PC-9 (cell line): ENCODE measurements around the gene CCDC34. TPM values are rescaled to one million over a fixed set of nuclear protein-coding genes. Genes with fewer than 3 reads are reported as not detected.
A peak's percentile ranks its signal among the peaks of the same experiment; 100 is the strongest.

ENCODE experiments used
- Bru-seq: library from RNA; stranded (reverse); fragments of 400-500 nt; gene quantifications from one replicate; lab custom pipeline; 2021; lab: Mats Ljungman, UMichigan
- BruChase-seq, 2 experiments: library from RNA; stranded (reverse); fragments of 400-500 nt; gene quantifications; one replicate each; lab custom pipeline; 2021; lab: Mats Ljungman, UMichigan
- BruUV-seq: library from RNA; stranded (reverse); fragments of 400-500 nt; replicated peaks from 2 replicates; lab custom pipeline; 2021; lab: Mats Ljungman, UMichigan
- CTCF ChIA-PET: fragments of 300-600 bp; sonication (Branson Sonifier 250); formaldehyde crosslinking; loops from one replicate; lab custom pipeline; 2022; ENCODE audit warnings: antibody characterized with exemption; lab: Charles Lee
- POLR2A ChIA-PET: fragments of 300-600 bp; sonication (Branson Sonifier 250); formaldehyde crosslinking; loops from one replicate; lab custom pipeline; 2022; ENCODE audit warnings: antibody characterized with exemption; ENCODE audit not compliant: unreplicated experiment; lab: Charles Lee
- DNase-seq, 2 experiments: peaks; one replicate each; pipeline versions ENCODE4 v3.0.0 to v3.0.0-alpha.2; 2015 to 2022; ENCODE audit warnings: mixed read lengths in 1 of 2
- H2AFZ ChIP-seq: fragments of 200-600 bp; sonication (generic); 2 replicates; pipeline ENCODE4 v1.8.1; 2017; ENCODE audit warnings: antibody characterized with exemption
- H3F3A ChIP-seq: fragments of 200-600 bp; sonication (generic); 2 replicates; pipeline ENCODE4 v1.8.1; 2017; ENCODE audit warnings: antibody characterized with exemption, mild to moderate bottlenecking, low read depth; ENCODE audit not compliant: insufficient read depth
- H3K27ac ChIP-seq: fragments of 200-600 bp; sonication (generic); 2 replicates; pipeline ENCODE4 v1.6.1; 2016; ENCODE audit warnings: mixed run types
- H3K27me3 ChIP-seq: fragments of 200-600 bp; sonication (generic); 2 replicates; pipeline ENCODE4 v1.6.1; 2016; ENCODE audit warnings: low read depth, mixed run types; ENCODE audit not compliant: insufficient read depth
- H3K36me3 ChIP-seq: fragments of 200-600 bp; sonication (generic); 2 replicates; pipeline ENCODE4 v1.6.1; 2016; ENCODE audit warnings: low read depth, mixed run types
- H3K4me1 ChIP-seq: fragments of 200-600 bp; sonication (generic); replicated peaks from 2 replicates; pipeline ENCODE4 v1.6.1; 2016; ENCODE audit warnings: mixed run types; ENCODE audit not compliant: insufficient read depth
- H3K4me2 ChIP-seq: fragments of 200-600 bp; sonication (generic); 2 replicates; pipeline ENCODE4 v1.6.1; 2017; ENCODE audit warnings: mixed run types
- H3K4me3 ChIP-seq: fragments of 200-600 bp; sonication (generic); 2 replicates; pipeline ENCODE4 v1.6.1; 2016; ENCODE audit warnings: mixed run types
- H3K79me2 ChIP-seq: fragments of 200-600 bp; sonication (generic); 2 replicates; pipeline ENCODE4 v1.6.1; 2017; ENCODE audit warnings: low read depth, mixed run types
- H3K9me2 ChIP-seq: fragments of 200-600 bp; sonication (generic); 2 replicates; pipeline ENCODE4 v1.8.1; 2017; ENCODE audit warnings: mild to moderate bottlenecking; ENCODE audit not compliant: insufficient read depth
- H3K9me3 ChIP-seq: fragments of 200-600 bp; sonication (generic); 2 replicates; pipeline ENCODE4 v1.8.1; 2016; ENCODE audit warnings: low read depth; ENCODE audit not compliant: insufficient read depth
- H4K20me1 ChIP-seq: fragments of 200-600 bp; sonication (generic); 2 replicates; pipeline ENCODE4 v1.8.1; 2017; ENCODE audit not compliant: insufficient read depth
- CTCF ChIP-seq: fragments of 200-600 bp; sonication (generic); conservative IDR thresholded peaks from 2 replicates; pipeline ENCODE4 v1.6.1; 2017; ENCODE audit warnings: mixed run types, antibody characterized with exemption, mild to moderate bottlenecking, moderate library complexity
- EZH2 ChIP-seq: fragments of 200-600 bp; sonication (generic); IDR thresholded peaks from 2 replicates; pipeline ENCODE4 v1.8.0; 2017; ENCODE audit warnings: antibody characterized with exemption, low read depth
- intact Hi-C: fragments of 100-400 bp; cut with micrococcal nuclease; formaldehyde crosslinking; loops from one replicate; pipeline ENCODE4 v1.10.0; 2022; ENCODE audit not compliant: unreplicated experiment
- long read RNA-seq: library from polyadenylated mRNA; stranded (forward); transcript quantifications from one replicate; pipeline ENCODE4 v2.0.0, GENCODE V29; 2022
- total RNA-seq: library from RNA; stranded (reverse); gene quantifications from 2 replicates; pipeline ENCODE4 v1.2.3, GENCODE V29; 2021

CCDC34 gene
- total RNA-seq: 21.0 and 33.6 TPM in 2 replicates
- percentile 67 among the genes with signal in this experiment for Bru-seq, nascent RNA
- BruChase-seq, experiment 1, labeled RNA remaining after a 2-hour chase: percentile 57 among the genes with signal in this experiment
- BruChase-seq, experiment 2, labeled RNA remaining after a 6-hour chase: percentile 65 among the genes with signal in this experiment
- long read RNA-seq, transcript CCDC34-201 (3 exons, 2,109 nt): minor isoform, 8 of 81 reads
- long read RNA-seq, transcript CCDC34-202 (6 exons, 2,103 nt): major isoform, 57 of 81 reads
- long read RNA-seq, partial matches to known transcripts: 8 of 81 reads
- long read RNA-seq, other reads (novel, unspliced or antisense): 8 of 81 reads

DNA sequence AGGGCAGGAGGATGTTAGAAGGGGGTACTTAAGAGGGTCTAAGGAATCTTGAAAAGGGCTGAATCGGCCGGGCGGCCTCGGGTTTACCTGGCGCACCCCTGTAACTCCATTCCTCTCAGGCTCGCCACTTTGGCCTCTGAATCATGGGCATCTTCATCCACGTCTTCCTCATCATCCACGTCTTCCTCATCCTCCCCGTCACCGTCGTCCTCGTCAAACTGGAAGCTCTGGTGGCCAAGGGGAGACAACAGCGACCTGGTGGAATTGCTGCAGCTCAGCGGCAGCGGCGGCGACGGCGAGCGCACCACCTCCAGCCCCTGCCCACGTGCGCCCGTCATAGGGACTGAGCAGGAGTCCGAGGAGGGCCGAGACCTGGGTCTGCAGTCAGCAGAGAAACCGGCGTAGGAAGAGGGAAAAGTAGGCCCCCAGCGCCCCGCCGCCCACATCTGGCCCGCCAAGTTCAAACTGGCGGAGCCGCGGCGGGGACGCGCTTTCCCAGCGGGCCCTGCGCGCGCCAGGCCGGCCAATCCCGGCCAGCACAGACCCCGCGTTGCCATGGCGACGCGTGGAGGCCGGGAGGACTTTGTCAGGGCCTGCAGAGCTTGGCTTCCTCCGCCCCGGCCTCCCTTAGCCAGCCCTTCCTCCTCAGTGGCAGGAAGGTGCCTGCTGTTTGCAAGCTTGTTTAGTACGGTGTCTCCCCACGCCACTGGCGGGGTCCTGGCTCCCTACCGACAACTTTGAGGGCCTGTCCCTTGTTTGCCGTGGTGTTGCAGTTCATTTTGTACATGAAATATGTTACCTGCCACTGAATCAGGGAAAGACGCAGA is at the start of gene CCDC34:
TSS of gene CCDC34 (minus strand) at position 467 of the 827 bp plus-strand sequence. CDS start at position 446, 21 bp downstream.
- peak within 1 kb of the TSS; percentile 13; the same call in 1 of the 2 replicates for H3K27ac ChIP-seq
- intact Hi-C loops: loop anchor here (2.0 to 5.0 kb wide), 2 partner anchors 110 to 181 kb away; partner anchors contain the start of gene LGR4

DNA sequence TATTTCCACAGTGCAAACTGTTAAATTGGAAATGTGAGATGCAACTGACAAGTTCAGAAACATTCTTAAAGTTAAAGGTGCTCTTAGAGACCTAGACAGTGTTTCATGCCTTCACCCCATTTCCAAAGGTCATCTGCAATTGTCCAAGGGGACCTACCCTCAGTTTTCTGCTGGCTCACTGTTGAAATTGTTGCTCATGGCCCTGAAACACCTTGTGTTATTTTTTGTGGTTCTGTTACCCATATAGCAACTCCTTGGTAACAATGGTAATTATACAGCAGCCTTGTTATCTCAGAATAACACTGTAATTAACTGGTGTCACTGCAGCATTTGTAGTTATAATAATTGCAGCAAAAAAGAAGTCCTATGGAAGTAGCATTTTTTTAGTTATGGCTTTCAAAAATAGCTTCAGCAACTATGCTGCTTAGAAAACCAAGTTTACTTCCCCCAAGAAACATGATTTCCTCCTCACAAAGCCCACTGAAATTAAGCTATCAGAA is 49.2 kb upstream of the CCDC34 start:
- H3F3A ChIP-seq: no peaks in the 10 kb centered on the region
- CTCF ChIA-PET: no interaction called here
- H3K4me3 ChIP-seq: no peak overlapping the region
- peaks cover 43% of the 10 kb centered on the region for H3K79me2 ChIP-seq
- POLR2A ChIA-PET: interaction anchor here (0.6 to 0.7 kb wide), 2 partner anchors 61 to 1303 kb away, joined by 3 to 8 read pairs; no protein-coding TSS in a partner anchor
- no peak for TF ChIP-seq EZH2
- TF ChIP-seq CTCF: no peak
- no peaks in the 10 kb centered on the region for H3K9me3 ChIP-seq
- peaks cover 16% of the 10 kb centered on the region for H3K4me1 ChIP-seq
- no peaks in the 10 kb centered on the region for H3K9me2 ChIP-seq
- H2AFZ ChIP-seq: no peak overlapping the region
- H3K27ac ChIP-seq: no peak overlapping the region
- H3K27me3 ChIP-seq: no peaks in the 10 kb centered on the region
- intact Hi-C loops: no loop called here
- H4K20me1 ChIP-seq: no peaks in the 10 kb centered on the region
- no peak for DNase-seq
- H3K4me2 ChIP-seq: no peak overlapping the region
- H3K36me3 ChIP-seq: 0 out of 2 replicates have a peak, but pooled peaks cover 8% of the 10 kb centered on the region
- BruUV-seq: no TSS peak

More for the DNA sequence above, at the start of gene CCDC34:
- TF ChIP-seq EZH2: no peak
- TF ChIP-seq CTCF: no peak
- H3K4me2 ChIP-seq: peak within 1 kb of the TSS; percentile 87
- BruUV-seq: TSS peak; percentile 52
- peaks cover 24% of the 10 kb centered on the region; the same call in 1 of the 2 replicates for H3K4me1 ChIP-seq
- H3K79me2 ChIP-seq: peaks cover 24% of the 10 kb centered on the region
- H3K9me3 ChIP-seq: no peaks in the 10 kb centered on the region
- POLR2A ChIA-PET: interaction anchor here (1.1 kb wide), 1 partner anchor 101 kb away, joined by 4 read pairs; no protein-coding TSS in a partner anchor
- peak; percentile 80 to 90 for DNase-seq
- CTCF ChIA-PET: no interaction called here
- H3F3A ChIP-seq: peaks cover 9% of the 10 kb centered on the region; the same call in 1 of the 2 replicates
- H3K4me3 ChIP-seq: peak within 1 kb of the TSS; percentile 75
- H2AFZ ChIP-seq: peak within 1 kb of the TSS; percentile 84
- H3K9me2 ChIP-seq: no peaks in the 10 kb centered on the region
- H4K20me1 ChIP-seq: no peaks in the 10 kb centered on the region
- no peaks in the 10 kb centered on the region for H3K36me3 ChIP-seq
- H3K27me3 ChIP-seq: no peaks in the 10 kb centered on the region

GRCh38 chr11:27411328-27411727 is 48.3 kb upstream of the CCDC34 start:
- no peak overlapping the region for H2AFZ ChIP-seq
- CTCF ChIA-PET: no interaction called here
- H3K4me1 ChIP-seq: peaks cover 7% of the 10 kb centered on the region
- intact Hi-C loops: no loop called here
- H3K4me2 ChIP-seq: no peak overlapping the region
- no peak overlapping the region for H3K4me3 ChIP-seq
- TF ChIP-seq CTCF (no peak), EZH2 (no peak)
- no peaks in the 10 kb centered on the region for H4K20me1 ChIP-seq
- no peak for DNase-seq
- H3K79me2 ChIP-seq: peaks cover 34% of the 10 kb centered on the region
- H3K9me2 ChIP-seq: no peaks in the 10 kb centered on the region
- POLR2A ChIA-PET: no interaction called here
- H3K36me3 ChIP-seq: 0 out of 2 replicates have a peak, but pooled peaks cover 8% of the 10 kb centered on the region
- no peaks in the 10 kb centered on the region for H3K9me3 ChIP-seq
- no peak overlapping the region for H3K27ac ChIP-seq
- H3F3A ChIP-seq: no peaks in the 10 kb centered on the region
- no peaks in the 10 kb centered on the region for H3K27me3 ChIP-seq
- no TSS peak for BruUV-seq
